ENCODE results near the gene RING1. TPM values are rescaled to one million over a fixed set of nuclear protein-coding genes. Genes with fewer than 3 reads are reported as not detected.

The RING1 gene
- total RNA-seq, 1 donor from 2014 or later: 61.2 TPM

DNA sequence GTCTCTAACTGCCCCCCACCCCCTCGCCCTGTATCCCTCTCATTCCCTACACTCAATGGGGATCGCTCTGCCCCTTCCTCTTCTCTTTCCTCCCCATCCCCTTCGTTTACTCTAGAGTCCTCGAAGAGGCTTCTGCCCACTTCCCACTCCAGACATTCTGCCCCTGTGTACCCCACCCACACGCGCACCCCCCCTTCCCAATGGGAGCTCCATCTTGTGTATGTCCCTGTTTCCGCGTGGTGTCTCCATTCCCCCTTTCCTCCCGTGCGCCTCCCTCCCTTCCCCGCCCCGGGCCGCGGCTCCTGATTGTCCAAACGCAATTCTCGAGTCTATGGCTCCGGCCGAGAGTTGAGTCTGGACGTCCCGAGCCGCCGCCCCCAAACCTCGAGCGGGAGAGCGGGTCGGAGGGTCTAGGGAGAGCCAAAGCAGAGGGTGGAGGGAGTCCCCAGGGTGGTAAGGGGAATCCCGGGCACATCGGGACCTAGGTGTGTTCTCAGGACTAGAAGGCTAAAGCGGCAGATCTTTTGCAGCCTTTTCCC is 679 bp upstream of the RING1 start:
- H3K4me3 Mint-ChIP-seq: peak overlapping the region; percentile 99
- peak overlapping the region; percentile 98 for H3K27ac Mint-ChIP-seq (ENCODE audit: unreplicated experiment)
- peaks cover 5% of the 10 kb centered on the region for H3K27me3 Mint-ChIP-seq (ENCODE audit: low read depth)
- DNase-seq (ENCODE audit: low read depth, low spot score): peak; percentile 53
- no peaks in the 10 kb centered on the region for H3K9me3 Mint-ChIP-seq
- peaks cover 21% of the 10 kb centered on the region for H3K36me3 Mint-ChIP-seq (ENCODE audit: low read depth)
- TF ChIP-seq, protein P1, sequence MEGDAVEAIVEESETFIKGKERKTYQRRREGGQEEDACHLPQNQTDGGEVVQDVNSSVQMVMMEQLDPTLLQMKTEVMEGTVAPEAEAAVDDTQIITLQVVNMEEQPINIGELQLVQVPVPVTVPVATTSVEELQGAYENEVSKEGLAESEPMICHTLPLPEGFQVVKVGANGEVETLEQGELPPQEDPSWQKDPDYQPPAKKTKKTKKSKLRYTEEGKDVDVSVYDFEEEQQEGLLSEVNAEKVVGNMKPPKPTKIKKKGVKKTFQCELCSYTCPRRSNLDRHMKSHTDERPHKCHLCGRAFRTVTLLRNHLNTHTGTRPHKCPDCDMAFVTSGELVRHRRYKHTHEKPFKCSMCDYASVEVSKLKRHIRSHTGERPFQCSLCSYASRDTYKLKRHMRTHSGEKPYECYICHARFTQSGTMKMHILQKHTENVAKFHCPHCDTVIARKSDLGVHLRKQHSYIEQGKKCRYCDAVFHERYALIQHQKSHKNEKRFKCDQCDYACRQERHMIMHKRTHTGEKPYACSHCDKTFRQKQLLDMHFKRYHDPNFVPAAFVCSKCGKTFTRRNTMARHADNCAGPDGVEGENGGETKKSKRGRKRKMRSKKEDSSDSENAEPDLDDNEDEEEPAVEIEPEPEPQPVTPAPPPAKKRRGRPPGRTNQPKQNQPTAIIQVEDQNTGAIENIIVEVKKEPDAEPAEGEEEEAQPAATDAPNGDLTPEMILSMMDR (conservative IDR thresholded peaks at IDR 0.05): no peak
- peaks cover 68% of the 10 kb centered on the region for H3K4me1 Mint-ChIP-seq

DNA sequence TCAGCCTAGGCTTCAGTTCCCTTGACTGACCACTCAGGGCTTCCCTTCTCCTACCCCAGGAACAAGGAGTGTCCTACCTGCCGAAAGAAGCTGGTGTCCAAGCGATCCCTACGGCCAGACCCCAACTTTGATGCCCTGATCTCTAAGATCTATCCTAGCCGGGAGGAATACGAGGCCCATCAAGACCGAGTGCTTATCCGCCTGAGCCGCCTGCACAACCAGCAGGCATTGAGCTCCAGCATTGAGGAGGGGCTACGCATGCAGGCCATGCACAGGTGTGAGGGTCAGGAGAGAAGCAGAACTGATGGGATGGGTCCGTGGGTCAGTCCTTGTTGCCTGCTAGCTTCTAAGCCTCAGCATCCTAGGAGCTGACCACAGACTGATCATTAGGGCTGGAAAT is 1.6 kb downstream of the RING1 start:
- peaks cover 10% of the 10 kb centered on the region for H3K36me3 Mint-ChIP-seq (ENCODE audit: low read depth)
- H3K4me1 Mint-ChIP-seq: peaks cover 59% of the 10 kb centered on the region
- H3K4me3 Mint-ChIP-seq: peak overlapping the region; percentile 99
- TF ChIP-seq, protein P1 (conservative IDR thresholded peaks at IDR 0.05): no peak
- no peak for DNase-seq (ENCODE audit: low read depth, low spot score)
- no peak overlapping the region for H3K27ac Mint-ChIP-seq (ENCODE audit: unreplicated experiment)
- peaks cover 22% of the 10 kb centered on the region for H3K27me3 Mint-ChIP-seq (ENCODE audit: low read depth)
- no peaks in the 10 kb centered on the region for H3K9me3 Mint-ChIP-seq

DNA sequence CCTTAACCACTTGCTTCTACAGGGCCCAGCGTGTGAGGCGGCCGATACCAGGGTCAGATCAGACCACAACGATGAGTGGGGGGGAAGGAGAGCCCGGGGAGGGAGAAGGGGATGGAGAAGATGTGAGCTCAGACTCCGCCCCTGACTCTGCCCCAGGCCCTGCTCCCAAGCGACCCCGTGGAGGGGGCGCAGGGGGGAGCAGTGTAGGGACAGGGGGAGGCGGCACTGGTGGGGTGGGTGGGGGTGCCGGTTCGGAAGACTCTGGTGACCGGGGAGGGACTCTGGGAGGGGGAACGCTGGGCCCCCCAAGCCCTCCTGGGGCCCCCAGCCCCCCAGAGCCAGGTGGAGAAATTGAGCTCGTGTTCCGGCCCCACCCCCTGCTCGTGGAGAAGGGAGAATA is 2.8 kb downstream of the RING1 start:
- peaks cover 47% of the 10 kb centered on the region for H3K4me1 Mint-ChIP-seq

DNA sequence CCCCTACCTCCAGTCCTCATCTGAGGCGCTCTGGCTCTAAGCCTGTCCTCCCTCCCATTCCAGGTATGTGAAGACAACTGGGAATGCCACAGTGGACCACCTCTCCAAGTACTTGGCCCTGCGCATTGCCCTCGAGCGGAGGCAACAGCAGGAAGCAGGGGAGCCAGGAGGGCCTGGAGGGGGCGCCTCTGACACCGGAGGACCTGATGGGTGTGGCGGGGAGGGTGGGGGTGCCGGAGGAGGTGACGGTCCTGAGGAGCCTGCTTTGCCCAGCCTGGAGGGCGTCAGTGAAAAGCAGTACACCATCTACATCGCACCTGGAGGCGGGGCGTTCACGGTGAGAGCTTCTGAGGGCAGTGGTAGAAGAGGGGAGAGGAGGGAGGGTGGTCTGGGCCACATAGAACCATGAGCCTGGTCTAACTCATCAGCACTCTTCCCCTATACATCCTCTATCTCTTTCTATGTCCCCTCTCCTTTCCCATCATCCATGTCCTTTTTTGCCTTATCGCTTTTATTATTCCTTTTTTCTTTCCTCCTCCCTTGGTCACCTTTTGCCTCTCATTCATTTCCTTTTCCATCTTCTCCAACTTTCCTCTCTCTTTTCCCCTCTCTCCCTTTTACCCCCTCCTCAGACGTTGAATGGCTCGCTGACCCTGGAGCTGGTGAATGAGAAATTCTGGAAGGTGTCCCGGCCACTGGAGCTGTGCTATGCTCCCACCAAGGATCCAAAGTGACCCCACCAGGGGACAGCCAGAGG is 3.5 kb downstream of the RING1 start:
- DNase-seq (ENCODE audit: low read depth, low spot score): no peak
- Mint-ChIP-seq H3K27ac (ENCODE audit: unreplicated experiment) (no peak overlapping the region), H3K4me1 (peaks cover 40% of the 10 kb centered on the region), H3K27me3 (ENCODE audit: low read depth) (peaks cover 25% of the 10 kb centered on the region), H3K9me3 (no peaks in the 10 kb centered on the region), H3K4me3 (peak overlapping the region; percentile 92), H3K36me3 (ENCODE audit: low read depth) (peaks cover 10% of the 10 kb centered on the region)
- TF ChIP-seq, protein P1 (conservative IDR thresholded peaks at IDR 0.05): no peak

More for the DNA sequence above, 2.8 kb downstream of the RING1 start:
- Mint-ChIP-seq H3K36me3 (ENCODE audit: low read depth) (peaks cover 10% of the 10 kb centered on the region), H3K9me3 (no peaks in the 10 kb centered on the region), H3K27ac (ENCODE audit: unreplicated experiment) (no peak overlapping the region), H3K4me3 (peak overlapping the region; percentile 99), H3K27me3 (ENCODE audit: low read depth) (peaks cover 22% of the 10 kb centered on the region)
- DNase-seq (ENCODE audit: low read depth, low spot score): no peak
- TF ChIP-seq, protein P1 (conservative IDR thresholded peaks at IDR 0.05): no peak

DNA sequence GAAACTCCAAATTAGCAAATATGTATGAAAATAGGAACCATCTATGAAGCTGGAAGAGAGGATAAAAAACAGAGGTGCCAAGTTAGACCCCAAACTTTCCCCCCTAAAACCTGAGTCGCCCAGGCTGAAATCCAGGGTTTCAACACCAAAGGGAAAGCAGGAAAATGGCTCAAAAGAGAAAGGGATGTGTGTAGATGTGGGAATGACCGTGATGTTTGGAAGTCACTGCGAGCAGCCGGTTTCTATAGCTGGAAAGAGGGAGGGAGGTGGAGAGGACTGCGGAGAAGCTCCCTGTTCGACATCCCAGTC is 4.5 kb downstream of the RING1 start:
- Mint-ChIP-seq H3K4me1 (peaks cover 39% of the 10 kb centered on the region), H3K27ac (ENCODE audit: unreplicated experiment) (no peak overlapping the region), H3K9me3 (no peaks in the 10 kb centered on the region), H3K4me3 (peak overlapping the region; percentile 92), H3K36me3 (ENCODE audit: low read depth) (peaks cover 10% of the 10 kb centered on the region), H3K27me3 (ENCODE audit: low read depth) (peaks cover 30% of the 10 kb centered on the region)
- TF ChIP-seq, protein P1 (conservative IDR thresholded peaks at IDR 0.05): no peak
- no peak for DNase-seq (ENCODE audit: low read depth, low spot score)
